ENCODE results near the gene ARHGAP35.

ARHGAP35 gene

DNA sequence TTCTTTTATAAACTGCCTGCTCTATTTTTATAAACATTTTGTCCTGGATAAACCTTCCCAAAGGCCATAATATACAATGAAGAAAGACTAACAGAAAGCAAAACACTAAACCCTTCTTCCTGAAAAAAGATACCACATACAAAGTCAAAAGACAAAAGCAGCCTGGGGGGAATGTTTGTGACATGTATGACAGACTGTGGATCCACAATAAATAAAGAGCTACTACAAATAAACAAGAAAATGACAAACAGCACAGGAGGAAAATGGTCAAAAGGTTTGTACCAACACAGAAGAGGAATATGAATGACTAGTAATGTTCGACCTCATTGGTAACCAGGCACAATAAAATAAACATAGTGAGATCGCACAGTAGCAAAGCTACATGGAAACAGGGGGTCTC lies 29.9 kb upstream of the ARHGAP35 start:
- Histone ChIP-seq H3K27me3 (replicated peaks) (no peaks in the 10 kb centered on the region), H3K4me3 (ENCODE audit: low read depth, low read length) (no peak overlapping the region), H3K36me3 (replicated peaks) (peaks cover 4% of the 10 kb centered on the region), H3K27ac (no peak overlapping the region)
- TF ChIP-seq, protein P1, sequence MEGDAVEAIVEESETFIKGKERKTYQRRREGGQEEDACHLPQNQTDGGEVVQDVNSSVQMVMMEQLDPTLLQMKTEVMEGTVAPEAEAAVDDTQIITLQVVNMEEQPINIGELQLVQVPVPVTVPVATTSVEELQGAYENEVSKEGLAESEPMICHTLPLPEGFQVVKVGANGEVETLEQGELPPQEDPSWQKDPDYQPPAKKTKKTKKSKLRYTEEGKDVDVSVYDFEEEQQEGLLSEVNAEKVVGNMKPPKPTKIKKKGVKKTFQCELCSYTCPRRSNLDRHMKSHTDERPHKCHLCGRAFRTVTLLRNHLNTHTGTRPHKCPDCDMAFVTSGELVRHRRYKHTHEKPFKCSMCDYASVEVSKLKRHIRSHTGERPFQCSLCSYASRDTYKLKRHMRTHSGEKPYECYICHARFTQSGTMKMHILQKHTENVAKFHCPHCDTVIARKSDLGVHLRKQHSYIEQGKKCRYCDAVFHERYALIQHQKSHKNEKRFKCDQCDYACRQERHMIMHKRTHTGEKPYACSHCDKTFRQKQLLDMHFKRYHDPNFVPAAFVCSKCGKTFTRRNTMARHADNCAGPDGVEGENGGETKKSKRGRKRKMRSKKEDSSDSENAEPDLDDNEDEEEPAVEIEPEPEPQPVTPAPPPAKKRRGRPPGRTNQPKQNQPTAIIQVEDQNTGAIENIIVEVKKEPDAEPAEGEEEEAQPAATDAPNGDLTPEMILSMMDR (IDR thresholded peaks at IDR 0.05; ENCODE audit: low read depth, low read length, missing control alignments): no peak
- DNase-seq: no peak
- in situ Hi-C loops (cut with HindIII; ENCODE audit: low pct_ligation_motif_present, low sequenced_read_pairs): no loop called here

DNA sequence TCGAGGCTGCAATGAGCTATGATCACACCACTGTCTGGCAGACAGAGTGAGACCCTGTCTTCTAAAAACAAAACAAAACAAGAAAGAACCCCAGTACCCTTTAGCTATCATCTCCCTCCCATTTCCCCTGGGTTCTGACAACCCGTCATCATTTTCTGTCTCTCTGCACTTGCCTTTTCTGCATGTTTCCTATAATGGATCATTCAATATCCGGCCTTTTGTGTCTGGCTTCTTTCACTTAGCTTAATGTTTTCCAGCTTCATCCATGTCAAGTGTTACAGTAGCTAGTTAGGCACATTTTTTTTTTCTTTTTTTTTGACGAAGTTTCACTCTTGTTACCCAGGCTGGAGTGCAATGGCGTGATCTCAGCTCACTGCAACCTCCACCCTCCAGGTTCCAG lies 26.7 kb upstream of the ARHGAP35 start:
- no peak overlapping the region for H3K4me3 ChIP-seq (ENCODE audit: low read depth, low read length)
- in situ Hi-C loops (cut with HindIII; ENCODE audit: low pct_ligation_motif_present, low sequenced_read_pairs): no loop called here
- TF ChIP-seq, protein P1 (IDR thresholded peaks at IDR 0.05; ENCODE audit: low read depth, low read length, missing control alignments): no peak
- no peak for DNase-seq
- no peaks in the 10 kb centered on the region for H3K27me3 ChIP-seq (replicated peaks)
- no peak overlapping the region for H3K27ac ChIP-seq
- peaks cover 32% of the 10 kb centered on the region for H3K36me3 ChIP-seq (replicated peaks)

DNA sequence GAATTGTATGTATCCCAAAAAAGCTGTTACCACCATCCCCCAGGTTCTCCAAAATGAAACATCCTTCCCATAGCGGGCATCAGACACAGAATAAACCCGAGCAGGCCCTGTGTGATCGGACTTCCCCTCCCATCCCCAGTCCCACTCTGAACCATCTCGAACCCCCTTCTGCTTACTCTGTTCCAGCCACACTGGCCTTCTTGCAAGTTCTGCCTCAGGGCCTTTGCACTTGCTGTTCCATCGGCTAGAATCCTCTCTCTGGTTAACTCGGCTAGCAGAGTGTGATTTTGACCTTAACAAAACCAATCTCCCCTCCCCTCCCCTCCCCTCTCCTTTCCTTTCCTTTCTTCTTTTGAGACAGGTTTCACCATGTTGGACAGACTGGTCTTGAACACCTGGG lies 25.8 kb upstream of the ARHGAP35 start:
- TF ChIP-seq, protein P1 (IDR thresholded peaks at IDR 0.05; ENCODE audit: low read depth, low read length, missing control alignments): no peak
- H3K4me3 ChIP-seq (ENCODE audit: low read depth, low read length): no peak overlapping the region
- H3K27ac ChIP-seq: no peak overlapping the region
- no peak for DNase-seq
- in situ Hi-C loops (cut with HindIII; ENCODE audit: low pct_ligation_motif_present, low sequenced_read_pairs): no loop called here
- peaks cover 40% of the 10 kb centered on the region for H3K36me3 ChIP-seq (replicated peaks)
- no peaks in the 10 kb centered on the region for H3K27me3 ChIP-seq (replicated peaks)

GRCh38 chr19:46838160-46838559 lies 22.6 kb upstream of the ARHGAP35 start:
- H3K27me3 ChIP-seq (replicated peaks): no peaks in the 10 kb centered on the region
- TF ChIP-seq, protein P1 (IDR thresholded peaks at IDR 0.05; ENCODE audit: low read depth, low read length, missing control alignments): no peak
- no peak for DNase-seq
- no peak overlapping the region for H3K4me3 ChIP-seq (ENCODE audit: low read depth, low read length)
- no peak overlapping the region for H3K27ac ChIP-seq
- in situ Hi-C loops (cut with HindIII; ENCODE audit: low pct_ligation_motif_present, low sequenced_read_pairs): no loop called here
- H3K36me3 ChIP-seq (replicated peaks): peaks cover 61% of the 10 kb centered on the region

GRCh38 chr19:46839752-46840497 lies 20.9 kb upstream of the ARHGAP35 start:
- Histone ChIP-seq H3K27me3 (replicated peaks) (no peaks in the 10 kb centered on the region), H3K36me3 (replicated peaks) (peaks cover 72% of the 10 kb centered on the region), H3K4me3 (ENCODE audit: low read depth, low read length) (no peak overlapping the region), H3K27ac (no peak overlapping the region)
- TF ChIP-seq, protein P1 (IDR thresholded peaks at IDR 0.05; ENCODE audit: low read depth, low read length, missing control alignments): no peak
- in situ Hi-C loops (cut with HindIII; ENCODE audit: low pct_ligation_motif_present, low sequenced_read_pairs): no loop called here
- no peak for DNase-seq

- TF ChIP-seq, protein P1 (IDR thresholded peaks at IDR 0.05; ENCODE audit: low read depth, low read length, missing control alignments): peak; percentile 88
- in situ Hi-C loops (cut with HindIII; ENCODE audit: low pct_ligation_motif_present, low sequenced_read_pairs): no loop called here
- Histone ChIP-seq H3K4me3 (ENCODE audit: low read depth, low read length) (no peak overlapping the region), H3K27me3 (replicated peaks) (no peaks in the 10 kb centered on the region), H3K36me3 (replicated peaks) (peaks cover 71% of the 10 kb centered on the region), H3K27ac (no peak overlapping the region)
- DNase-seq: peak; percentile 37
Measured at GRCh38 chr19:46840498-46840942, 20.3 kb upstream of the ARHGAP35 start.

Data from brain microvascular endothelial cell (primary cell).